ENCODE measurements around the gene PARP1. TPM values are rescaled to one million over a fixed set of nuclear protein-coding genes. Genes with fewer than 3 reads are reported as not detected.

The PARP1 gene
- total RNA-seq, 1 experiment from 2014 or later = 235 TPM

DNA sequence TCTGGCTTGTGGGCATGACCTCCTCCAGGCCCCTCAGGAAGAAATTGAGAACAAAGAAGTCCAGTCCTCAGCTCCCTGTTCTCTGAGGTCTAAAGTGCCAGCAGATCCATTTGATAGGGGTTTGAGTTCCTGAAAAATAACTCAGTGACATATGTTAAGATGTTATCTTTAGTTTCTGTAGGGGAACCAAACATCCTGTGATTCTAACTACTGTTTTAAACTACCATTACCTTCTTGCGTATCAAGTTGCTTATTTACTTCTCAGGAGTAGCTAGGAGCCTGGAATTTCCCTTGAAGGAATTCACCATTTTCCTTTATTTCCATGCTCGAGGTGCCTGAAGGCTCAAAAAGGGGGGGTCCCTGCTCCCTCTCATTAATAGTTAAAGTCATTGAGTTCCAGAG lies 80.1 kb downstream of the PARP1 start:
- Mint-ChIP-seq H3K27me3 (ENCODE audit: insufficient read depth, unreplicated experiment) (no peaks in the 10 kb centered on the region), H3K36me3 (ENCODE audit: insufficient read depth, unreplicated experiment) (no peaks in the 10 kb centered on the region), H3K9me3 (ENCODE audit: unreplicated experiment) (no peaks in the 10 kb centered on the region), H3K27ac (ENCODE audit: low read depth, unreplicated experiment) (no peak overlapping the region), H3K4me1 (ENCODE audit: insufficient read depth, unreplicated experiment) (peaks cover 15% of the 10 kb centered on the region), H3K4me3 (ENCODE audit: unreplicated experiment) (no peak overlapping the region)
- TF ChIP-seq, protein P1, sequence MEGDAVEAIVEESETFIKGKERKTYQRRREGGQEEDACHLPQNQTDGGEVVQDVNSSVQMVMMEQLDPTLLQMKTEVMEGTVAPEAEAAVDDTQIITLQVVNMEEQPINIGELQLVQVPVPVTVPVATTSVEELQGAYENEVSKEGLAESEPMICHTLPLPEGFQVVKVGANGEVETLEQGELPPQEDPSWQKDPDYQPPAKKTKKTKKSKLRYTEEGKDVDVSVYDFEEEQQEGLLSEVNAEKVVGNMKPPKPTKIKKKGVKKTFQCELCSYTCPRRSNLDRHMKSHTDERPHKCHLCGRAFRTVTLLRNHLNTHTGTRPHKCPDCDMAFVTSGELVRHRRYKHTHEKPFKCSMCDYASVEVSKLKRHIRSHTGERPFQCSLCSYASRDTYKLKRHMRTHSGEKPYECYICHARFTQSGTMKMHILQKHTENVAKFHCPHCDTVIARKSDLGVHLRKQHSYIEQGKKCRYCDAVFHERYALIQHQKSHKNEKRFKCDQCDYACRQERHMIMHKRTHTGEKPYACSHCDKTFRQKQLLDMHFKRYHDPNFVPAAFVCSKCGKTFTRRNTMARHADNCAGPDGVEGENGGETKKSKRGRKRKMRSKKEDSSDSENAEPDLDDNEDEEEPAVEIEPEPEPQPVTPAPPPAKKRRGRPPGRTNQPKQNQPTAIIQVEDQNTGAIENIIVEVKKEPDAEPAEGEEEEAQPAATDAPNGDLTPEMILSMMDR (IDR thresholded peaks at IDR 0.05; ENCODE audit: unreplicated experiment) = no peak
- CTCF ChIA-PET = interaction anchor here (1.1 to 6.1 kb wide), 2 partner anchors 145 to 204 kb away, joined by 3 to 41 read pairs; no protein-coding TSS in a partner anchor
- intact Hi-C loops (cut with micrococcal nuclease) = no loop called here
- BruUV-seq (replicated peaks) = no TSS peak
- DNase-seq (ENCODE audit: unreplicated experiment) = no peak
- POLR2A ChIA-PET = no interaction called here

DNA sequence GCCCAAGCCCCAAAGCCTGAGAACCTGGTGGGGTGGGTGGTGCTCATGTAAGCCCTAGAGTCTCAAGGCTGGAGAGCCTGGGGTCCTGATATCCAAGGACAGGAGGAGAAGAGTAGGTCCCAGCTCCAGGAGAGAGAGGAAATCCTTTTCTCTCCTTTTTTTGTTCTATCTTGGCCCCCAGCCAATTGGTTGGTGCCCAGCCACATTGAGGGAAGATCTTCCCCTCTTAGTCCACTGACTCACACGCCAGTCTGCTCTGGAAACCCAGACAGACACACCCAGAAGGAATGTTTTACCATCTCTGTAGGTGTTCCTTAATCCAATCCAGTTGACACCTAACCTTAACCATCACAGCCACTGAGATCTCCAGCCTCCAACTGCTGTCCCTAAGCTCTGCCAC lies 82.7 kb downstream of the PARP1 start:
- ChIA-PET CTCF (interaction anchor here (0.6 to 6.1 kb wide), 5 partner anchors 8 to 337 kb away, joined by 3 to 41 read pairs (median 7); partner anchors contain the start of gene LIN9), POLR2A (interaction anchor here (0.6 to 1.6 kb wide), 2 partner anchors 11 to 73 kb away, joined by 3 to 5 read pairs; no protein-coding TSS in a partner anchor)
- H3K27ac Mint-ChIP-seq (ENCODE audit: low read depth, unreplicated experiment) = no peak overlapping the region
- no peak overlapping the region for H3K4me3 Mint-ChIP-seq (ENCODE audit: unreplicated experiment)
- no peaks in the 10 kb centered on the region for H3K27me3 Mint-ChIP-seq (ENCODE audit: insufficient read depth, unreplicated experiment)
- no TSS peak for BruUV-seq (replicated peaks)
- H3K9me3 Mint-ChIP-seq (ENCODE audit: unreplicated experiment) = no peaks in the 10 kb centered on the region
- DNase-seq (ENCODE audit: unreplicated experiment) = peak; percentile 92
- peaks cover 15% of the 10 kb centered on the region for H3K4me1 Mint-ChIP-seq (ENCODE audit: insufficient read depth, unreplicated experiment)
- TF ChIP-seq, protein P1 (IDR thresholded peaks at IDR 0.05; ENCODE audit: unreplicated experiment) = no peak
- intact Hi-C loops (cut with micrococcal nuclease) = no loop called here
- no peaks in the 10 kb centered on the region for H3K36me3 Mint-ChIP-seq (ENCODE audit: insufficient read depth, unreplicated experiment)

DNA sequence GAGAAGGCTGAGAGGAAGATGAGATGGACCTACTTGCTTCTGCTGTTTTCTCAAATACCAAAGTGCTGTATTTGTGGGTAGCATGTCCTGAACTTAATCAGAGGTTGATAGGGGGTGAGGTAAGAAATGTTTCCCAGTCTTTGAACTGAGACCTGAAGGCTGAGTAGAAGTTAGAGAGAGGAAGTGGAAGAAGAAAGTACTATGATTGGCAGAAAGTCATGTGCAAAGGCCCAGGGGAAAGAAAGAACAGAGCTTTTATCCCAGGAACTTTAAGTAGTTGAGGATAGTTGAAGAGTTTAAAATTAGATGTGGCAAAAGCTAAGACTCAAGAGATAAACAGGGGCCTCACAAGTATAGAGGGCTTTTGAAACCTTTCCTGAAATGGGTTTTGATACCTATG lies 83.4 kb downstream of the PARP1 start:
- intact Hi-C loops (cut with micrococcal nuclease) = no loop called here
- Mint-ChIP-seq H3K27ac (ENCODE audit: low read depth, unreplicated experiment) (no peak overlapping the region), H3K36me3 (ENCODE audit: insufficient read depth, unreplicated experiment) (no peaks in the 10 kb centered on the region), H3K4me3 (ENCODE audit: unreplicated experiment) (no peak overlapping the region), H3K9me3 (ENCODE audit: unreplicated experiment) (no peaks in the 10 kb centered on the region), H3K4me1 (ENCODE audit: insufficient read depth, unreplicated experiment) (peaks cover 15% of the 10 kb centered on the region), H3K27me3 (ENCODE audit: insufficient read depth, unreplicated experiment) (no peaks in the 10 kb centered on the region)
- CTCF ChIA-PET = interaction anchor here (0.6 to 6.1 kb wide), 6 partner anchors 9 to 260 kb away, joined by 3 to 41 read pairs (median 6); partner anchors contain the start of gene LIN9
- BruUV-seq (replicated peaks) = no TSS peak
- POLR2A ChIA-PET = interaction anchor here (0.6 to 1.6 kb wide), 3 partner anchors 9 to 74 kb away, joined by 3 to 5 read pairs (median 3); no protein-coding TSS in a partner anchor
- TF ChIP-seq, protein P1 (IDR thresholded peaks at IDR 0.05; ENCODE audit: unreplicated experiment) = no peak
- no peak for DNase-seq (ENCODE audit: unreplicated experiment)

DNA sequence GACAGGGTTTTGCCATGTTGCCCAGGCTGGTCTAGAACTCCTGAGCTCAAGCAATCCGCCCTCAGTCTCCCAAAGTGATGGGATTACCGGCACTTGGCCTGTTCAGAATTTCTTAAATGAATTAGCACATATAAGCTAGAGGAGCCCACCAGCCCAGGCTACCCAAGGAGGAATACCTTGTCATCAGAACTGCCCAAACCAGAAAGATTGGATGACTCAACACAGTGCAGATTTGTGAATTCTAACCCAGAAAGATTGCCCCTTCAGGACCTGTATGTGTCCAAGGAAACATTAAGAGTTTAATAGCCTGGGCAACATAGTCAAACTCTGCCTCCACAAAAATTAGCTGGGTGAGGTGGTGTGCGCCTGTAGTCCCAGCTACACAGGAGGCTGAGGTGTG lies 84.9 kb downstream of the PARP1 start:
- no TSS peak for BruUV-seq (replicated peaks)
- no peaks in the 10 kb centered on the region for H3K9me3 Mint-ChIP-seq (ENCODE audit: unreplicated experiment)
- intact Hi-C loops (cut with micrococcal nuclease) = no loop called here
- no peaks in the 10 kb centered on the region for H3K27me3 Mint-ChIP-seq (ENCODE audit: insufficient read depth, unreplicated experiment)
- H3K4me1 Mint-ChIP-seq (ENCODE audit: insufficient read depth, unreplicated experiment) = peaks cover 15% of the 10 kb centered on the region
- ChIA-PET CTCF (interaction anchor here (0.8 to 3.2 kb wide), 4 partner anchors 10 to 200 kb away, joined by 3 to 22 read pairs (median 7); no protein-coding TSS in a partner anchor), POLR2A (interaction anchor here (0.6 to 1.1 kb wide), 4 partner anchors 8 to 180 kb away, joined by 3 to 4 read pairs (median 3); partner anchors contain the start of gene LIN9)
- H3K36me3 Mint-ChIP-seq (ENCODE audit: insufficient read depth, unreplicated experiment) = no peaks in the 10 kb centered on the region
- no peak overlapping the region for H3K4me3 Mint-ChIP-seq (ENCODE audit: unreplicated experiment)
- no peak overlapping the region for H3K27ac Mint-ChIP-seq (ENCODE audit: low read depth, unreplicated experiment)
- TF ChIP-seq, protein P1 (IDR thresholded peaks at IDR 0.05; ENCODE audit: unreplicated experiment) = no peak
- DNase-seq (ENCODE audit: unreplicated experiment) = no peak

Measured in MCF 10A (cell line).